Stimulated activated CD4-positive, alpha-beta T cell treated with anti-CD3 and anti-CD28 coated beads, Interleukin-2, amount 100 ng/mL, for 48 hours (primary cell): ENCODE measurements around the gene SPECC1.
"Not testable (repeated sequence)": the region's sequence is repeated elsewhere in the genome, so short reads cannot be mapped to it uniquely, and the experiment has no call there.

ENCODE experiments used
- DNase-seq, 2 donors: peaks; one replicate each; pipeline ENCODE4 v3.0.0-alpha.2; 2020

The SPECC1 gene

GRCh38 chr17:20281860-20282259 is 272.7 kb downstream of the SPECC1 start:
- no peak for DNase-seq

DNA sequence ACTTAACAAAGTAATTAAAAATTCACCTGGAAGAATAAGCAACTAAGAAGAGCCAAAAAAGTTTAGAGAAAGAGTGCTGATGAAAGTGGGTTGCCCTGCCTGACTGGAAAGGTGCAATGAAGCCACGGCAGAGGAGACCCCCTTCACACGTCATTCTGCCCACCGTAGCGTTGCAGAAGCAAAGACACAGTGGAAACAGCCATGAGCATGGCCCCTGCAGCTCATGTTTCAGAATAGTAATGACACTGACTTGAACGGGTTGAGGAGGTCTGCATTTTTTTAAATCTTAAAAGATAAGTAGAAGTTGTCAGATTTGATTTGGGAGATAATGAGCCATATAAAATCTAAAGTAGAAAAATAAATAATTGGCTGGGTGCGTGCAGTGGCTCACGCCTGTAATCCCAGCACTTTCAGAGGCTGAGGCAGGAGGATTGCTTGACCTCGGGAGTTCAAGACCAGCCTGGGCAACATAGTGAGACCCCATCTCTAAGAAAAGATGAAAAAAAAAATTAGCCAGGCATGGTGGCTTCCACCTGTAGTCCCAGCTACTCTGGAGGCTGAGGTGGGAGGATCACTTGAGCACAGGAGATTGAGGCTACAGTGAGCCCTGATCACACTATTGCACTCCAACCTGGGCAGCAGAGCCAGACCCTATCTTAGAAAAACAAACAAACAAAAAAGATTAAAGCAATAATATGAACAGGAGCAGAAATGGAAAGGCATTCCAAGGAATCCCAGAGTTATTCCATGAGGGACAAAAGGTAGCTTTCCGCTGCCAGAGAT is 273.6 kb downstream of the SPECC1 start:
- no peak for DNase-seq

GRCh38 chr17:20284022-20284421 is 274.9 kb downstream of the SPECC1 start:
- no peak for DNase-seq

GRCh38 chr17:20284570-20285295 is 275.6 kb downstream of the SPECC1 start:
- no peak for DNase-seq

GRCh38 chr17:20289984-20290383 is 280.8 kb downstream of the SPECC1 start:
- DNase-seq = no peak

- no peak for DNase-seq
These were observed 282.7 kb downstream of the SPECC1 start for GRCh38 chr17:20291853-20292252.

GRCh38 chr17:20293501-20293900 is 284.3 kb downstream of the SPECC1 start:
- DNase-seq = no peak

- DNase-seq = no peak
These were observed 285.0 kb downstream of the SPECC1 start for GRCh38 chr17:20294120-20294519.

DNA sequence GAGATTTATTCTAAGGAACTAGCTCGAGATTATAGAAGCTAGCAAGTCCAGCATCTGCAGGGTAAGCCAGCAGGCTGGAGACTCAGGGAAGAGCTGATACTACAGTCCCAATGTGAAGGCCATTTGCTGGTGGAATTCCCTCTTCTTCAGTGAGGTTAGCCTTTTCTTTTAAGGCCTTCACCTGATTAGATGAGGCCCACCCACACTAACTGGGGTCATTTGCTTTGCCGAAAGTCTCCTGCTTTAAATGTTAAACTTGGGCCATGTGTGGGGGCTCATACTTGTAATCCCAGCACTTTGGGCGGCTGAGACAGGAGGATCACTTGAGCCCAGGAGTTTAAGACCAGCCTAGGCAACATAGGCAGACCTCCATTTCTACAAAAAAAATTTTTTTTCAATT is 289.9 kb downstream of the SPECC1 start:
- DNase-seq = no peak

- DNase-seq = no peak
These were observed 291.3 kb downstream of the SPECC1 start for GRCh38 chr17:20300436-20300934.

DNA sequence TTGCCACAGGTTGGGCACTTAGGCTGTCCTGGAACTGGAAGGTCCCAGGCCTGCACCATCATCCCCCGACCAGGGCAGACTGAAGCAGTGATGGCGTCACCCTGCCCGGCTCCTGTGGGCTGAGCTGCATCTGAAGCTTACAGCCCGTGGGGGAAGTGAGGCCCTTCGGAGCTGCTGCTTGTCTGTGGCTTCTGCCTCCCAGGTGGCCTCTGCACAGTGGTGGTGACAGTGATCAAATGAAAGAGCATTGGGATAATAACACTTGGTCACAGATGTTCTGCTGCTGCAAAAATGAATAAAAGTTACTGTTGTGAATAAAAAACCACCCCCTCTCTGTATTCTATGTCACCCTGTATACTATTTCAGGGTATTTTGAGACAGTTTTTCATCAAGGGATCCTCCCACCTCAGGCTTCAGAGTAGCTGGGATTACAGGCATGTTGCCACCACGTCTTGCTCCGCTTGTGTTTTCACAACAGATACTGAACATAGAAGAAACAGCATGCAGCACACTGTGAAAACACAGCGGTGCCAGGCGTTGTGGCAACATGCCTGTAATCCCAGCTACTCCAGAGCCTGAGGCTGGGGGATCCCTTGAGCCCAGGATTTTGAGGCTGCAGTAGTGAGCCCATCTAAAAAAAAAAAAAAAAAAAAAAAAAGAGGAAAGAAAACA is 293.2 kb downstream of the SPECC1 start:
- no peak for DNase-seq

- DNase-seq = no peak
These were observed 295.8 kb downstream of the SPECC1 start for GRCh38 chr17:20304961-20305360.

DNA sequence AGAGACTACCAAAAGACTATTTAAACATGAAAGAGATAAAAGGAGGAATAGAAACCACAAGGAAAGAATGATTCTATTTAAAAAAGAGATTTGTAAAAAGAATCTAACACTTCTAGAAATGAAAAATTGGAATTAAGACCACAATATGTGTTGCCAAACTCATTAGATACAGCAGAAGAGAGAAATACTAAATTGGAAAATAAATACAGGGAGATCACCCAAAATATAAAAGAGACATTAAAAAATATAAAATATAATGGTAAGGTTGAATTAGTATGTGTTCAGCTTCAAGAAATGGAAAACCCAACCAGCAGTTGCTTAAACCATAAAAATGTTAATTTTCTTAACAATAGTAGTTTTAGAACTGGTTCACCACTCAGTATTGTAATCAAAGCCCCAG is 297.8 kb downstream of the SPECC1 start:
- no peak for DNase-seq

GRCh38 chr17:20307326-20307910 is 298.3 kb downstream of the SPECC1 start:
- DNase-seq = no peak

- DNase-seq = no peak
These were observed 301.3 kb downstream of the SPECC1 start for GRCh38 chr17:20310481-20310880.

GRCh38 chr17:20313306-20313705 is 304.1 kb downstream of the SPECC1 start:
- DNase-seq = no peak

DNA sequence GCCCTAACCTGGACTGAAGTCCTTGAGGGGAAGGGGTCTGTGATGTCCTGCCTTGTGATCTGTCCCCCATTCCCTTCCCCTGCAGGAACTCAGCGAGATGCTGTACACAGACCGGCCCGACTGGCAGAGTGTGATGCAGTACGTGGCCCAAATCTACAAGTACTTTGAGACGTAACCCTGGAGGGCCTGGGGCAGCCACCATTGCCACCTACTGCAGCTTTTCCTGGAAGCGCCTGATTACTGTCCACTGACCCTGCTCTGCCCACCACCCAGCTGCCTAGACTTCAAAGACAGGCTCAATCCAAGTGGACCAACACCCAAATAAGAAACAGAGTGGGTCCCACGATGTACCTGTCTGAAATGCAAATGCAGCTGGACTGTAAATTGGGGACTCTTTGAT is 304.7 kb downstream of the SPECC1 start:
- DNase-seq = no peak

- no peak for DNase-seq
These were observed 305.7 kb downstream of the SPECC1 start for GRCh38 chr17:20314834-20315233.

DNA sequence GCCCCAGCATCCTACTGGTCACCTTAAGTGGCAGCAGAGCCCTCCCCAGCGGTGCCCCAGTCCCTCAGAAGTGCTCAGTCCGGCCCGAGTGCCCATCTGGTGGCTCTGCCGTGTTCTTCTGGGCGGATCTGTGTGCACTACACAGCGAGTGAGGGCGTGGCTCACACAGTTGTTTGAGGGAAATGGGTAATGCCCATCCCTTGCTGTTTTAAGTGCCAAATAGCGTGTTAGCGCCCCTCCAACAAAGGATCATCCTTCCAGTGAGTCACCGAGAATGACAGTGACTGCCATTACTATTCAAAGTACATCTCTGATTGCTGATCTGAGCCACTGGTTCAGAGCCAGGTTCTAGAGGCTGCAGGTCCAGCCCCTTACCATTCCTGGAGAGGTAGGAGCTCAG is 306.2 kb downstream of the SPECC1 start:
- no peak for DNase-seq

DNA sequence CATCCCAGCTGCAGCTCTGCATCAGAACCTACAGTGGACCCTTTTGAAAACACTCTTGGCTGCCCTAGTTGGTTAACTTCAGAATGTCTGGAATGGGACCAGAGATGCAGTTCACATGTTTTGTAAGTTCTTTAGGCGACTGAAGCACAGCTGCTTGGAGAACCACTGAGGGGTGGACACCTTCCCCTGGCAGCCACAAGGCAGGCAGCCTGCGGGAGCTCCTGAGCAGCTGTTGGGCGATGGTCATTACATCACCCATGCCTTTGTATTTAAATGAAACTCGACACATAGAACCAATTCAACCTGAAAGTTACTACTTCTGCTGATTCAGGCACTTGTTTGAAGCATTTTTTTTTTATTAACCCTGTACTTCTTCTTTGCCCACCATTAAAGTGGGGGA is 306.7 kb downstream of the SPECC1 start:
- no peak for DNase-seq

- DNase-seq = peak; percentile 66 to 74
These were observed 311.5 kb downstream of the SPECC1 start for GRCh38 chr17:20320535-20321229.

DNA sequence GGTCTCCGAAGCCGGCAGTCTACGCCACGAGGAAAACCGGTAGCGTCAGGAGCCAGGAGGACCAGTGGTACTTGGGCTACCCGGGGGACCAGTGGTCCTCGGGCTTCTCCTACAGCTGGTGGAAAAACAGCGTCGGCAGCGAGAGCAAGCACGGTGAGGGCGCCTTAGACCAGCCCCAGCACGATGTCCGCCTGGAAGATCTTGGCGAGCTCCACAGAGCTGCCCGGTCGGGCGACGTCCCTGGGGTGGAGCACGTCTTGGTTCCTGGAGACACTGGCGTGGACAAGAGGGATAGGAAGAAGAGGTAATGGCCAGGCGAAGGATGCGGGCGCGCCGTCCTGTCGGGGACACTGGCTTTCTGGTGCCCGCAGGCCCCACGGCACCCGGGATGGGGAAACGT is 312.2 kb downstream of the SPECC1 start:
- not testable (repeated sequence) for DNase-seq

DNA sequence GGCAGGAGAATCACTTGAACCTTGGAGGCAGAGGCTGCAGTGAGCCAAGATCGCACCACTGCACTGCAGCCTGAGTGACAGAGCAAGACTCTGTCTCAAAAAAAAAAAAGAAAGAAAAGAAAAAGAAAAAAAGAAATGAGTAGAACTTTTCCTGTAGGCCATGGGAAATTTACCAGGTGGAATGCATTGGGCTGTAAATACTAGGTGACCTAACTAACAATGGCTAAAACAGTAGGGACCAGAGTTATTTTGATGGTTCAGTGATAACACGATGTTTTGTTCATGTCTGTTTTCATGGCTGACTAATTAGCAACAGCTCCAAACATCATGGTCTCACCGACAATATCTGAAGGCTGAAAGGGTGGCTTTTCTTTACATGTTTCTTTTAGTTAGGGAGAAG is 318.6 kb downstream of the SPECC1 start:
- not testable (repeated sequence) for DNase-seq
